GM18861 (cell line): ENCODE measurements around the gene ILF3.
"Not testable (repeated sequence)": the region's sequence is repeated elsewhere in the genome, so short reads cannot be mapped to it uniquely, and the experiment has no call there.

Experiments used
- ATAC-seq: cut with Tn5 transposase; IDR thresholded peaks from one replicate; pipeline ENCODE4 v1.9.1; 2021; ENCODE audit not compliant: unreplicated experiment

The ILF3 gene

DNA sequence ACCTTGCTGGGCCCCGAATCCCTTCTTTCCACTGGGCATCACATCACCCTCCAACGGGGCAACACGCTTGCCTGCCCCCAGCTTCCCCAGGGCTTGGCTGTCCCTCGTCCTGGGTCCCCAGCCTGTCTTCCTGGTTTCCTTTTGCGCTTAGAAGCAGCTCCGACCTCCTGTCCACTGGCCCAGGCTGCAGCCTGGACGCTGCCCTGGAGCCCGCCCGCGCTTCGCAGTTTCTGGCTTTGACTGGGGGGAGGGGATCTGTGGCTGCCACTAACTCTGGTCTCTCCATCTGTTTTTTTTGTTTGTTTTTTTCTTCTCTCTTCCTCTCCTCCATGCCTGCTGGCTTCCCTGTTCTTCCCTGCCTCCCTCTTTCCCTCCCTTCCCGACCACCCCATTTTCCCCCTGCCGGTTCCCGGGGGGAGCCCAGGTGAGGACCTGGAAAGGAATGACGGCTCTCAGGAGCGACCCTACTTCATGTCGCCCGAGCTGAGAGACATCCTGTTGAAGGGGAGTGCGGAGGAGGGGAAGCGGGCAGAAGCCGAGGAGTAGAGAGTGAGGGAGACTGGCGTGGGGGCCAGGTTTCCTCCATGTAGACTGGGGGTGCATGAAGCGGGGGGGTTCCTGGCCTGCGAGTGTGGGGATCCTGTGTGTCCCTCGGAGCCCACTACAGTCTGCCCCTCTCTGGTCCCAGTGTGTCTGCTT, 11.5 kb upstream of the ILF3 start:
- ATAC-seq: no peak

DNA sequence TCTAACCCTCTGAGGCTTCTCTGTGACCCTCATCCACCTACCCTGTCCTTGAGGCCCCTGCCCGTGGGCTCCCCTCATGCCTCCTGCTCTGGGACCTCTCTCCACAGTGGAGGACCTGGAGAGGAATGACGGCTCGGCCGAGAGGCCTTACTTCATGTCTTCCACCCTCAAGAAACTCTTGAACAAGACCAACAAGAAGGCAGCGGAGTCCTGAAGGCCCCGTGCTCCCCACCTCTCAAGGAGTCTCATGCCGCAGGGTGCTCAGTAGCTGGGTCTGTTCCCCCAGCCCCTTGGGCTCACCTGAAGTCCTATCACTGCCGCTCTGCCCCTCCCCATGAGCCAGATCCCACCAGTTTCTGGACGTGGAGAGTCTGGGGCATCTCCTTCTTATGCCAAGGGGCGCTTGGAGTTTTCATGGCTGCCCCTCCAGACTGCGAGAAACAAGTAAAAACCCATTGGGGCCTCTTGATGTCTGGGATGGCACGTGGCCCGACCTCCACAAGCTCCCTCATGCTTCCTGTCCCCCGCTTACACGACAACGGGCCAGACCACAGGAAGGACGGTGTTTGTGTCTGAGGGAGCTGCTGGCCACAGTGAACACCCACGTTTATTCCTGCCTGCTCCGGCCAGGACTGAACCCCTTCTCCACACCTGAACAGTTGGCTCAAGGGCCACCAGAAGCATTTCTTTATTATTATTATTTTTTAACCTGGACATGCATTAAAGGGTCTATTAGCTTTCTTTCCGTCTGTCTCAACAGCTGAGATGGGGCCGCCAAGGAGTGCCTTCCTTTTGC, 10.8 kb upstream of the ILF3 start:
- ATAC-seq: no peak

DNA sequence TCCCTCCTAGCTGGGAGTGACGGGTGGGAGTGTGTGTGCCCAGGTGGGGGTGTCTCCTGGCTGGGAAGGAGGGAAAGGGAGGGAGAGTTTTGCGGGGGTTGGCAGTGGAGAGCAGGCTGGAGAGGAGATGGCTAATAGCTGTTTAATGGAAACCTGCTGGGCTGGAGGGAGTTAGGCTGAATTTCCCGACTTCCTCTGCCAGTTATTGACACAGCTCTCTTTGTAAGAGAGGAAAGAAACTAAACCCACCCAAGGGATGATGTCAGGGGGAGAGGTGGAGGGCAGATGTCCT, 10.2 kb upstream of the ILF3 start:
- ATAC-seq: no peak

DNA sequence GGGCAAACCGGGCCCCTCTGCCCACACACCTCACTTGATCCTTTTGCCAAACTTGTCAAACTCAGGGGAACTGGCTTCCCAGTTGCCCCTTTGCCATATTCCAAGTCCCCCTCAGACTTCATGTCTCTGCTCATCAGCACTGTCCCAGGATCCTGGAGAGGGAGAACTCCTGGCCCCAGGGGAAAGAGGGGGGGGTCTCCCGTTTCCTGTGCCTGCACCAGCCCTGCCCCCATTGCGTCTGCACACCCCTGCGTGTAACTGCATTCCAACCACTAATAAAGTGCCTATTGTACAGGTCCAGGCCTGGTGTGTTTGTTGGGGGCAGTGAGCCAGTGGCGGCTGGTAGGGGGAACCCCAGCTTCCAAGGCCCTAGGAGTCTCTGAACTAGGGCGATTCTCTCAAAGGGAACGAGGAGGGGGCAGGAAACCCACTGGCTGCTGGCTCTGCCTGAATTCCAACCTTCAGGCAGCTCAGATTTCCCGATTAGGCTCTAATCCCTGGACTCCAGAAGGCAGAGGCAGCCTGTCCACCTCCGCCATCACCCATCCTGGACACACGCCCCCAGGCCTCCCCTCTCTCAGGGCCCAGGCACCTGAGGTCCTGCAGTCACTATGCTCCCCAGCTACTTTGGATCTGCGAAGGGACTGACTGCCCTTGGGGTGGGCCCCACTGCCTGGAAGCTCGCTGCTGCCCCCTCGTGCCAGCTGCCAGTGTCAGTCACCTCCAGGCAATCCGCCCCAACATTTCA, 9.7 kb upstream of the ILF3 start:
- ATAC-seq: no peak

DNA sequence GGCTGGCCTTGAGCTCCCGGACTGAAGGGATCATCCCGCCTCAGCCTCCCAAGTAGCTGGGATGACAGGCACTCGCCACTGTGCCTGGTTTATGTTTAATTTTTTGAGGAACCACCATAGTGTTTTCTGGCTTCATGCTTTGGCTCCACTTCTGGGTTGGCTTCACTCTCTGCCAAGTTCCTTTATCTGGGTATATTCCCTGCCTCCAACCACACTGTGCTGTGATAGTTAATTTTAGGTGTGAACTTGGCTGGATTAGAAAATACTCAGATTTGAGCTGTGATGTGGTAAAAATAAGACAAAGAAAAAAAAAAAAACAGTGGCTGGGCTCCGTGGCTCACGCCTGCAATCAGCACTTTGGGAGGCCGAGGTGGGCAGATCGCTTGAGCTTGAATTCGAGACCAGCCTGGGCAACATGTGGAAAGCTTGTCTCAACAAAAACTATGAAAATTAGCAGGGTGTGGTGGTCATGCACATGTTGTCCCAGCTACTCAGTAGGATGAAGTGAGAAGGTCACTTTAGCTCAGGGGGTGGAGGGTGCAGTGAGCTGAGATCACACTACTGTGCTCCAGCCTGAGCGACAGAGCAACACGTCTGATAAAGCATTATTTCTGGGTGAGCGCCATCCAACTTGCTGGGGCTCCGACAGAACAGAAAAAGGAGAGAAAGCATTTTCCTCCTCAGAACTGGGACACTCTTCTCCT, 7.5 kb upstream of the ILF3 start:
- ATAC-seq: no peak

DNA sequence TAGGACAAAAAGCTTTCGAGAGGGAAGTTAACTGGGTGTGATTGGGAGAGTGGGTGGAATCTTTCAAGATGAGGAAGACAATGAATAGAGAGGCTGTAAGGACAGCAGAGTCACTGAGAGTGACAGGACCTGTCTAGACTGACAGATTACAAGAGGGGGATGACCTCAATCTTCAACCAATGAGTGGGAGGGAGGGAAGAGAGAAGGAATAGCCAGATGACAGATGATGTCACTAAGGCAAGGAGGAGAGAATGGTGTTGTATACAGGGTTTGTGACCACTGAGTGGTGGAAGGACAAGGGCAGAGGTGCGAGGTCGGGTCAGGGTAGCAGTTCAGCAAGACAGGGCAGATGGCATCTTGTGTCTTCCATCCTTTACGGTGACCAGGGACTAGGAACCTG, 5.8 kb upstream of the ILF3 start:
- no peak for ATAC-seq

DNA sequence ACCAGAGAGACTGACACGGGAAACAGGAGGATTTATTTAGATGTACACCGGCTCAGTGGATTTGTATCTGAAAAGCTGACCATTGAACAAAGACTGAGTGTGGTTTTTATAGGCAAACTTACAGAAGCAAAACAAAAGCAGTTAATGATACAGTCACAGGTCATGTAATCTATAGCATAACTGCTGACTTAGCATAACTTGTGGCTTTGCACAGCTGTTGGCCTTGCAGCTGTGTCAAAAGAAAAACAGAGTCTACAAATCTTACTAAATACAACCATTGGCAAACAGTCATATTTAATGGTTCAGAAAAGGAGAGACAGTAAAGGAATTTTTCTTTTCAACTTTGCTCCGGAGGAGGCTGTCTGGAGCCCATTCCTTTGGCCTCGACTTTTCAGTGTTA, 2.3 kb upstream of the ILF3 start:
- no peak for ATAC-seq

DNA sequence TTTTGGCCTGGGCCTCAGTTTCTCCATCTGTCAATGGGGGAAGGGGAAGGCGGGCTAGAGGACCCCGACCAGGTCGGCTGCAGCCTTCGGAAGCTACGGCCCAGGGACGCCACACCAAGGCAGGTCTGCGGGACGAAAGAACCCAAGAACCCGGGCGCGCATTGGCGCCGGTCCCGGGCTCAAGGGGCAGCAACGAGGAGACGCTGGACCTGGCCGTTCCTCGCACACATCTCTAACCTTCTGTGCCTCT, 739 bp upstream of the ILF3 start:
- no peak for ATAC-seq

DNA sequence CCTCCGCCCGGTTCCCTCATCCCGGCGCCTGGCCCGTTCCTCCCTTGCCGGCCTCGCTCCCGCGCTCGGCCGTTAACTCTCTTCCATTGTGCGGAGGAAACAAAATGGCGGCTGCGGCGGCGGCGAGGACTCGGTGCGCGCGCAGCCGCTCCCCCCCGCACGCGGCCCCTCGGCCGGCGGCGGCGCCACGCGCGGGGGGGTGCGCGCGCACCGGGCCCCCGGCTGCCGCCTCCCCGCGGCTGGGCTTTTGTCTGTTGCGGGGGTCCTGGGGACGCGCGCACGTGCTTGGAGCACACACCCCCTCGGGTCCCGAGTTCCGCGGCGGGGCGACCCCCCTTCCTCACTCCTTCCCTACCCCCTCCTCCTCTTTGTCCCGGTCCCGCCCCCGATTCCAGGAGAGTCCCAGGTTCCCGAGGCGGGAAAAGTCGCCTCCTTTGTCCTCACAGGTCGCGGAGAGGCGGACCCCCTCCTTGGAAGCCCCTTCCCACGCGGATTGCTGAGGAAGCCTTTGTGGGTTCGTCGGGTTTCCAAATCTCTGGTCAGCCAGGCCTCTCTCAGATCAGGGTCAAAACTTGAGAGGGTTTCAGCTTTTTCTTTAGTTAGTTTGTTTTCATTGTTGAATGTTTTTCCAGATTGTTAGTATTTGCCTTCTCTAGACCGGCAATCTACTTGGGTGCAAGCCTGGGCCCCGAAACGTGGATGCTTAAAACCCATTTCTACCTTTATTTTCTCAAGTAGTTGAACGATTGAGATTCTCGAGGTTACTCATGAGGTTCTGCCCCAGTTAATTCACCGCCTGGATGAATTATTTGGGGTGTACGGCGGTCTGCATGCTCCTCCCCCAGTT, 687 bp downstream of the ILF3 start:
- ATAC-seq: no peak

DNA sequence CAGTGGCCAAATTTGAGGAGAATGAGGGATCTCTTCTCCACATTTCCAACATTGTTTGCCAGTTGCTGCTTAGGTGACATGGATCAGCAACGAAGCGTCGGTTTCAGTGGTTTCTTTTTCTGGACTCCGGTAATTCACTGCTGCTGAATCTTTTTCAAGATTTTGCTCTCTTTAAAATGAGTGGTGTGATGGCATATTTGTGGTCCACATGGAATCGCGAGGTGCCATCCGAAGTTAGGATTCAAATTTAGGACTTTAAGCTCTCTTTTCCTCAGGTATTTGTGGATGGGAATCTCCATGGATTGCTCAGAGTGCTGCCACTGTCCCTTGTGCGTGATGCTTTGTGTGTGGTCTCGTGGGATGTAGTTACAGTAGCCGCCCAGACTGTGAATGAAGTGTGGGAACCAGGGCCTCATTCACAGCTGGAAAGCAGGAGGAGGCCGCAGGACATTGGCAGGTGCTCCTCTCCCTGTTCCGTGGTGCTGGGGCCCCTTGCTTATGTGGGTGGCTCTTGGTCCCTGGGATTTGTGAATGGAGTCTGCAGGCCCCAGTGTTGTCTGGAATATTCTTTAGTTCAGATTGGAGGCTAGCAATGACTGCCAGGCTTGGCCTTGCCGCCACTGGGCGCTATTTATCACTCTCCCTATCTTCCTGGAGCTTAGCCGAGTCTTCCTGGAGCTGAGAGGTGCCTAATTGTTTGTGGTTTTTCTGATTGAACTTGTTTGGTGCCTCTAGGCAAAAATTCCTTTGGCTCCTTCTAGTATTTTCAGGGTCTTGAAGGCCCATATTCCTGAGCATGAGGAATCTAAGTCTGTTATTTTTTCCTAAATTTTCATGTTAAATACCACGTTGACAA, 1.5 kb downstream of the ILF3 start:
- ATAC-seq: no peak

DNA sequence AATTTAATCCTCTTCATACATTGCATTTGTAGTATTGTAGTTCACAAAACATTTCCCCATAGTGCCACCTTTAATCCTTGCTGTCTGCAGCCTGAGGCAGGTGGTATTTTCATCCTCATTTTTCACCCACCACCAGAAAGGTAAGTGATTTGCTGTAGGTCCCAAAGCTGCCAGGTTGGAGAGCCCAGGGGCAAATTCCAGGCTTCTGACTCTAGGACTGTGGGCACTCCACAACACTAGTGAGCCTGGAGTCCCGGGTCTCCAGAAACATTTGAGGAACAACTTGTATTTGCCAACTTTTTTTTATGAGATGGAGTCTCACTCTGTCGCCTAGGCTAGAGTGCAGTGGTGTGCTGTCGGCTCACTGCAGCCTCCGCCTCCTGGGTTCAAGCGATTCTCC, 6.2 kb downstream of the ILF3 start:
- no peak for ATAC-seq

DNA sequence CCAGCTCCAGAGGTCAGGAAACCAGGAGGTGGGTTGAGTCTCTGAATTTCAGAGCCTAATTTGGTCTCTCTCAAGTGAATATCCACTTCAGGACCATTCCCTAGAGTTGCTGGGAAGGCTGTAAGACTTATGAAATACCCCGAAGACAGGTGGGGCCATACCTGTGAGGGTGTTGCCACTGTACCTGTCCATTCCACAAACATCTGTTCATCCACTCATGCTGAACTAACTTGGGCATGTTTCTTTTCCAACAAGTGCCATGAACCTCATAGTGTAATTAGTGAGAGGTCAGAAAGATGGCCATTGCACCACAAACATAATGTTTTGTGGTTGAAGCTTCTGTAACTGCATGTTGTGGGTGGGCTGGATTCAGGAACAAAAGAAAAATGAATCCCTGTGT, 7.8 kb downstream of the ILF3 start:
- ATAC-seq: no peak

DNA sequence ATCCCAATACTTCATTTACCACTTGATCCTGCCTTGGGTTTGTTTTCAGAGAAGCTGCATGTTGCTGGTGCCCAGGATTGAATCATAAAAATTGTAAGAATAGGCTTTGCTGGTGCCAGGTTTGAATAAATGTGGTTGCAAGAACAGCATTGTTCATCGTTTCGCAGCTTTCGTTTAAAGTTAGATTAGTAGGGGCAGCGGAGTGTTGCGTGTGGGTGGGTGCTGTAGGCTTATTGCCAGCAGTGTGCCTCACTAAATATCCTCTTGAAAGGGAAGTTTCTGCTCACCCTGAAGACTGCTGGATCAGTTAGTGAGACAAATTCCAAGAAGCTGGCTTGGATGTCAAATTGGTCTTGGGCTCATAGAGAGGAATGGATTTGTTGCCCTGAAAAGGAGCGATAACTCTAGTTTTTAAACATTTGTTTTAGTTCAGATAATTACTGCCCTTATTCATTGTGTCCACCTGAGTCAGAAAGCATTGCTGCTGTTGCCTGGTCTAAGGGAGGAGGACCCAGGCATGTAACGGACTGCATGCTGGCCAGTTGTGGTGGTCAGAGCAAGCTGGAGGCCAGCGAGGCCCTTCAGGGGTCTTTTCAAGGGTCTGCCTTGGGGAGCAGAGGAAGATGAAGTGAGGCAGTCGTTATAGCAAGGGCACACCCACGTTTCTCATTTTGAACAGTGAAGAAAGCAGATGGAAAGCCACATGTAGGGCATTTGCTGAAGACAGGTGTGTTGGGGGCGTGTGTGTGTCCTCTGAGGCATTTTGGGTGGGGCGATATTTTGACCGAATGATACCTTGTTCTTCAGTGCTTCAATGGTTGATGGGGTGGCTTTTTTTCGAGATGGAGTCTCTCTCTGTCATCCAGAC, 8.5 kb downstream of the ILF3 start:
- no peak for ATAC-seq

DNA sequence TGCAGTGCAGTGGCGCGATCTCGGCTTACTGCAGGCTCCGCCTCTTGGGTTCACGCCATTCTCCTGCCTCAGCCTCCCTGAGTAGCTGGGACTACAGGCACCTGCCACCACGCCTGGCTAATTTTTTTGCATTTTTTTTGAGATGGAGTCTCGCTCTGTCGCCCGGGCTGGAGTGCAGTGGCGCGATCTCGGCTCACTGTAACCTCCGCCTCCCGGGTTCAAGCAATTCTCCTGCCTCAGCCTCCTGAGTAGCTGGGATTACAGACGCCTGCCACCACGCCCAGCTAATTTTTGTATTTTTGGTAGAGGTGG, 9.1 kb downstream of the ILF3 start:
- not testable (repeated sequence) for ATAC-seq

DNA sequence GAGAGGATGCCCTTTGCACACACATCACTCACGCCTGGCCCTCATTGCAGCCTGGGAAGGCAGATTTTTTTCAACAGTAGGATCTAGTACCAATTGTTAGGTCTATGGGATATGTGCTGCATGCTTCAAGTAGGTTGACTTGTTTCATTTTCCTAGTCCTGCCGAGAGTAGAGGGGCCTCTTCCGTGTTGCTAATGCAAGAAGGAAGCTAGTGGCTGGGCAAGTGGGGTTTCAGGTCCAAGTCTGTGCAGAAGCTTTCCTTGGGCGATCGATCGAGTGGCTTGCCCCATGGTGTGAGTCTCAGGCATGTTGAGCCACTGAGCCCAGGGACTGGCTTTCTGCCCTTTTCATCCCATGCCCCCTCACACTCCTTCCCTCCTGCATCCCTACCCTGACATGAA, 13.7 kb downstream of the ILF3 start:
- ATAC-seq: no peak

DNA sequence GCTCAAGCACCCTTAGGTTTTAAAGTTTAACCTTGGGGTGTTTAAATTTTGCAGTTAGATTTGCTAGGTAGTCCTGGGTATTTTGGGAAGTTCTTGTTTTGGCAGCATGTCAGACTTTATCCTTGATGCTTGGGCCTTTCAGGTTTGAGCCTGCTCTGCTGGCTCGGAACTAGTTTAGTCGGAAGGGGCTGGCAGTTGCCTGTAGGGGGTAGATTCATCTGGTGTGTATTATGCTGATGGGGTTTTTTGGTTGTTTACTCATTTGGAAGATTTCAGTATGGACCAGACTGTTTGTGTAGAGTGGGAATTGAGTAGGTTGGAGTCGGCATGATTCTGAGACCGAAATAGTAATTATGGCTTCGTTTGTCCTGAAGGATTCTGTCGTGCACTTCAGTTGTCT, 15.1 kb downstream of the ILF3 start:
- no peak for ATAC-seq

DNA sequence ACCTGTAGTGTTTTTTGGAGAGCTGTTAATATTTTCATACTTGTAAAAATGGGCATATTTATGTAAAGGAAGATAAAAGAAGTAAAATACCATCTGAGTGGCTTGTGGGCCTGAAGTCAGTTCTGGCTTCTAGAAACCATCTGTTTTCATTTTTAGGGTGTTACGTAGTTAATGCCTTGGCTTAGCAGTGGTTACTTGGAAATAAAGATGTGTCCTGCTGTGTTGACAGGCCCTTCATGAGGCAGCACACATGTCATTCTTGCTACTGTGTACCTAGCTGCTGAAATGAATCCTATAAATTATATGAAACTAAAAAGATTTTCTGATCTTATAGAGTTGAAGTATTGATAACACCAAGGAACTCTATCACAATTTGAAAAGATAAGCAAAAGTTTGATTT, 16.0 kb downstream of the ILF3 start:
- ATAC-seq: no peak

DNA sequence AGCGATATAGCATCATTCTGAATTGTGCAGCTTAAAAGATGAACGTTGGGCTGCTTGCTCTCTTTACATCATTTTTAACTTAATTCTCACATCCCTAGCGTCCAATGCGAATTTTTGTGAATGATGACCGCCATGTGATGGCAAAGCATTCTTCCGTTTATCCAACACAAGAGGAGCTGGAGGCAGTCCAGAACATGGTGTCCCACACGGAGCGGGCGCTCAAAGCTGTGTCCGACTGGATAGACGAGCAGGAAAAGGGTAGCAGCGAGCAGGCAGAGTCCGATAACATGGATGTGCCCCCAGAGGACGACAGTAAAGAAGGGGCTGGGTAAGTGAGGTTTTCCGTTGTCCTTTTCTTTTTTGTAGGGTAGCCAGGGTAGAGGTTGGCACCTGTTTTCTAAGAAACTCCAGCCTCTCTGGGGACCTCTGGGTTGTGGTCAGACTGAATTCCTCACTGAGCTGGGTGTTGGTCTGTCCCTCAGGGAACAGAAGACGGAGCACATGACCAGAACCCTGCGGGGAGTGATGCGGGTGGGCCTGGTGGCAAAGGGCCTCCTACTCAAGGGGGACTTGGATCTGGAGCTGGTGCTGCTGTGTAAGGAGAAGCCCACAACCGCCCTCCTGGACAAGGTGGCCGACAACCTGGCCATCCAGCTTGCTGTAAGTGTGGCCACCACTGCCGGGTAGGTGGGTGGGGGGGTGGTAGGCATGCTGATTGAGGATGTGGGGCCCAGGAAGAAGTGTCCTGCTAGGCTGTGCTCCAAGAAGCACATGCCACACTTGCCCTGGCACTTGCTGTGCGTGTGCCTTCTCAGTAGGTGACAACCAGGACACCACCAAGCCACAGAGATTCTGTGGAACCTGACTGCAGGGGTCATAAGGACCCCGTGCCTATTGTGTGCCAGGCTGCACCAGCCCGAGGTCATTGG, 17.0 kb downstream of the ILF3 start:
- no peak for ATAC-seq
